Keratinocyte (primary cell): ENCODE results near the gene THOC5. TPM values are rescaled to one million over a fixed set of nuclear protein-coding genes. Genes with fewer than 3 reads are reported as not detected.

Experiments
- DNase-seq: peaks from one replicate; pipeline ENCODE4 v3.0.0-alpha.2; 2011; ENCODE audit warnings: low read depth, missing footprints, low spot score
- FAIRE-seq: peaks from 2 replicates; lab custom pipeline; 2011; peaks lifted over from hg19 to GRCh38; lab: Jason Lieb, UNC
- H2AFZ ChIP-seq: 2 replicates; pipeline ENCODE4 v1.6.0; 2012; ENCODE audit warnings: low read length, control low read depth, inconsistent platforms; ENCODE audit not compliant: control insufficient read depth
- H3K27ac ChIP-seq: 2 replicates; pipeline ENCODE4 v1.5.1; 2011; ENCODE audit warnings: low read length; ENCODE audit not compliant: control insufficient read depth, insufficient read depth
- H3K27me3 ChIP-seq: 3 replicates; pipeline ENCODE4 v1.6.0; 2011; ENCODE audit warnings: low read length; ENCODE audit not compliant: control insufficient read depth, insufficient read depth; ENCODE audit errors: extremely low read depth
- H3K36me3 ChIP-seq, 2 experiments: 2 replicates in 1 of 2; 3 replicates in 1 of 2; pipeline ENCODE4 v1.5.1; 2011; ENCODE audit warnings: low read length in 2 of 2, mild to moderate bottlenecking in 1 of 2; ENCODE audit not compliant: control insufficient read depth in 2 of 2, insufficient read depth in 2 of 2; ENCODE audit errors: extremely low read depth in 1 of 2
- H3K4me1 ChIP-seq: 3 replicates; pipeline ENCODE4 v1.5.1; 2011; ENCODE audit warnings: low read length; ENCODE audit not compliant: control insufficient read depth, insufficient read depth; ENCODE audit errors: extremely low read depth
- H3K4me2 ChIP-seq: 3 replicates; pipeline ENCODE4 v1.6.0; 2011; ENCODE audit warnings: low read depth, low read length; ENCODE audit not compliant: control insufficient read depth, insufficient read depth; ENCODE audit errors: extremely low read depth
- H3K4me3 ChIP-seq, 3 experiments: fragments of 200-600 bp in 1 of 3; sonication (generic) in 1 of 3; 2 replicates in 2 of 3; 3 replicates in 1 of 3; pipeline ENCODE4 v1.5.1; 2011 to 2016; ENCODE audit warnings: low read length in 3 of 3, mild to moderate bottlenecking in 3 of 3, control low read depth in 2 of 3, inconsistent platforms in 1 of 3, low read depth in 1 of 3, mixed read lengths in 1 of 3, mixed run types in 1 of 3, moderate library complexity in 1 of 3; ENCODE audit not compliant: control insufficient read depth in 2 of 3, insufficient read depth in 2 of 3; ENCODE audit errors: extremely low read depth in 1 of 3
- H3K79me2 ChIP-seq: 2 replicates; pipeline ENCODE4 v1.6.0; 2012; ENCODE audit warnings: low read length; ENCODE audit not compliant: control insufficient read depth, insufficient read depth
- H3K9ac ChIP-seq: 3 replicates; pipeline ENCODE4 v1.6.0; 2011; ENCODE audit warnings: low read length; ENCODE audit not compliant: control insufficient read depth, insufficient read depth; ENCODE audit errors: extremely low read depth
- H3K9me1 ChIP-seq: 3 replicates; pipeline ENCODE4 v1.6.0; 2011; ENCODE audit warnings: low read length; ENCODE audit not compliant: control insufficient read depth, insufficient read depth; ENCODE audit errors: extremely low read depth
- H3K9me3 ChIP-seq: 2 replicates; pipeline ENCODE4 v1.5.1; 2012; ENCODE audit warnings: low read depth, low read length; ENCODE audit not compliant: control insufficient read depth
- H4K20me1 ChIP-seq: 3 replicates; pipeline ENCODE4 v1.6.0; 2011; ENCODE audit warnings: low read length; ENCODE audit not compliant: control insufficient read depth, insufficient read depth; ENCODE audit errors: extremely low read depth
- EZH2 ChIP-seq: IDR thresholded peaks from one replicate; pipeline ENCODE4 v1.6.1; 2012; ENCODE audit warnings: inconsistent platforms, mild to moderate bottlenecking, low read length, moderate library complexity
- dilution Hi-C: fragments of 300-500 bp; cut with MboI; formaldehyde crosslinking; loops from one replicate; pipeline ENCODE4 v1.7.0; 2020; ENCODE audit warnings: low sequenced_read_pairs; ENCODE audit not compliant: extremely low pct_ligation_motif_present
- polyA plus RNA-seq, 5 experiments: library from polyadenylated mRNA; depleted of rRNA in 3 of 5; stranded (reverse) in 3 of 5; stranded (forward) in 1 of 5; unstranded in 1 of 5; fragments of >200 nt; gene quantifications; 1 replicate in 1 of 5; 2 replicates in 3 of 5; 3 replicates in 1 of 5; pipeline versions ENCODE4 v1.2.1 to v1.2.3, GENCODE V29; 2011 to 2012; ENCODE audit warnings: missing spikeins in 2 of 5, low read depth in 1 of 5, low replicate concordance in 1 of 5
- TF ChIP-seq, protein P1 (sequence below), 3 experiments: IDR thresholded peaks in 1 of 3; conservative IDR thresholded peaks in 1 of 3; optimal IDR thresholded peaks in 1 of 3; 2 replicates in 2 of 3; 3 replicates in 1 of 3; pipeline versions ENCODE3 to v1.5.1; 2011; ENCODE audit warnings: low read length in 3 of 3, mild to moderate bottlenecking in 3 of 3, moderate library complexity in 2 of 3, control low read depth in 1 of 3, inconsistent platforms in 1 of 3; ENCODE audit not compliant: insufficient read depth in 2 of 3; ENCODE audit errors: extremely low read depth in 1 of 3

Gene THOC5
- polyA plus RNA-seq, 1 donor (not counting 4 experiments of a cell fraction or from before 2014, with no cell fraction given): 35.4 TPM

GRCh38 chr22:29481265-29482000 is 72.1 kb downstream of the THOC5 start:
- Histone ChIP-seq H3K36me3 (no peaks in the 10 kb centered on the region), H3K4me1 (no peaks in the 10 kb centered on the region), H4K20me1 (peaks cover 4% of the 10 kb centered on the region), H3K4me3 (no peak overlapping the region), H3K9me1 (no peaks in the 10 kb centered on the region), H3K9ac (no peak overlapping the region), H2AFZ (no peak overlapping the region), H3K27ac (no peak overlapping the region), H3K27me3 (peaks cover 56% of the 10 kb centered on the region), H3K79me2 (no peaks in the 10 kb centered on the region), H3K4me2 (no peak overlapping the region), H3K9me3 (no peaks in the 10 kb centered on the region)
- dilution Hi-C loops: no loop called here
- TF ChIP-seq EZH2: no peak
- TF ChIP-seq, protein P1, sequence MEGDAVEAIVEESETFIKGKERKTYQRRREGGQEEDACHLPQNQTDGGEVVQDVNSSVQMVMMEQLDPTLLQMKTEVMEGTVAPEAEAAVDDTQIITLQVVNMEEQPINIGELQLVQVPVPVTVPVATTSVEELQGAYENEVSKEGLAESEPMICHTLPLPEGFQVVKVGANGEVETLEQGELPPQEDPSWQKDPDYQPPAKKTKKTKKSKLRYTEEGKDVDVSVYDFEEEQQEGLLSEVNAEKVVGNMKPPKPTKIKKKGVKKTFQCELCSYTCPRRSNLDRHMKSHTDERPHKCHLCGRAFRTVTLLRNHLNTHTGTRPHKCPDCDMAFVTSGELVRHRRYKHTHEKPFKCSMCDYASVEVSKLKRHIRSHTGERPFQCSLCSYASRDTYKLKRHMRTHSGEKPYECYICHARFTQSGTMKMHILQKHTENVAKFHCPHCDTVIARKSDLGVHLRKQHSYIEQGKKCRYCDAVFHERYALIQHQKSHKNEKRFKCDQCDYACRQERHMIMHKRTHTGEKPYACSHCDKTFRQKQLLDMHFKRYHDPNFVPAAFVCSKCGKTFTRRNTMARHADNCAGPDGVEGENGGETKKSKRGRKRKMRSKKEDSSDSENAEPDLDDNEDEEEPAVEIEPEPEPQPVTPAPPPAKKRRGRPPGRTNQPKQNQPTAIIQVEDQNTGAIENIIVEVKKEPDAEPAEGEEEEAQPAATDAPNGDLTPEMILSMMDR (optimal IDR thresholded peaks at IDR 0.05 in 1 of 3, IDR thresholded peaks at IDR 0.05 in 1 of 3, conservative IDR thresholded peaks at IDR 0.05 in 1 of 3; ENCODE audit: extremely low read depth in 1 of 3, insufficient read depth in 2 of 3, low read length in 3 of 3): no peak
- no peak for FAIRE-seq
- DNase-seq: no peak

DNA sequence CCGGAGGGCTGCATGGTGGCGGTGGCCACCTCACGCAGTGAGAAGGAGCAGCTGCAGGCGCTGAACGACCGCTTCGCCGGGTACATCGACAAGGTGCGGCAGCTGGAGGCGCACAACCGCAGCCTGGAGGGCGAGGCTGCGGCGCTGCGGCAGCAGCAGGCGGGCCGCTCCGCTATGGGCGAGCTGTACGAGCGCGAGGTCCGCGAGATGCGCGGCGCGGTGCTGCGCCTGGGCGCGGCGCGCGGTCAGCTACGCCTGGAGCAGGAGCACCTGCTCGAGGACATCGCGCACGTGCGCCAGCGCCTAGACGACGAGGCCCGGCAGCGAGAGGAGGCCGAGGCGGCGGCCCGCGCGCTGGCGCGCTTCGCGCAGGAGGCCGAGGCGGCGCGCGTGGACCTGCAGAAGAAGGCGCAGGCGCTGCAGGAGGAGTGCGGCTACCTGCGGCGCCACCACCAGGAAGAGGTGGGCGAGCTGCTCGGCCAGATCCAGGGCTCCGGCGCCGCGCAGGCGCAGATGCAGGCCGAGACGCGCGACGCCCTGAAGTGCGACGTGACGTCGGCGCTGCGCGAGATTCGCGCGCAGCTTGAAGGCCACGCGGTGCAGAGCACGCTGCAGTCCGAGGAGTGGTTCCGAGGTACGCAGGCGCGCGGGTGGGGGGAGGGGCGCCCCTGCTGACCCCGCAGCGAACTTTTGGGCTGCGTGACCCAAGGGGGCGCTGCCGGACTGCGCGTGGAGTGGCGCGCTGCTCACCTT is 72.9 kb downstream of the THOC5 start:
- Histone ChIP-seq H3K79me2 (no peaks in the 10 kb centered on the region), H3K4me2 (no peak overlapping the region), H3K9me3 (no peaks in the 10 kb centered on the region), H3K9me1 (no peaks in the 10 kb centered on the region), H4K20me1 (peaks cover 4% of the 10 kb centered on the region), H3K9ac (no peak overlapping the region), H2AFZ (no peak overlapping the region), H3K4me1 (no peaks in the 10 kb centered on the region), H3K27me3 (peaks cover 56% of the 10 kb centered on the region), H3K36me3 (no peaks in the 10 kb centered on the region), H3K4me3 (no peak overlapping the region), H3K27ac (no peak overlapping the region)
- dilution Hi-C loops: no loop called here
- FAIRE-seq (no peak), DNase-seq (no peak)
- peak; percentile 93 for TF ChIP-seq EZH2
- TF ChIP-seq, protein P1 (optimal IDR thresholded peaks at IDR 0.05 in 1 of 3, IDR thresholded peaks at IDR 0.05 in 1 of 3, conservative IDR thresholded peaks at IDR 0.05 in 1 of 3; ENCODE audit: extremely low read depth in 1 of 3, insufficient read depth in 2 of 3, low read length in 3 of 3): peak in 1 of 3 experiments; percentile 14
